T-helper 9 cell (primary cell): ENCODE measurements around the gene FARP1.

Experiments
- DNase-seq: peaks from one replicate; pipeline ENCODE4 v3.0.0-alpha.2; 2020

The FARP1 gene

DNA sequence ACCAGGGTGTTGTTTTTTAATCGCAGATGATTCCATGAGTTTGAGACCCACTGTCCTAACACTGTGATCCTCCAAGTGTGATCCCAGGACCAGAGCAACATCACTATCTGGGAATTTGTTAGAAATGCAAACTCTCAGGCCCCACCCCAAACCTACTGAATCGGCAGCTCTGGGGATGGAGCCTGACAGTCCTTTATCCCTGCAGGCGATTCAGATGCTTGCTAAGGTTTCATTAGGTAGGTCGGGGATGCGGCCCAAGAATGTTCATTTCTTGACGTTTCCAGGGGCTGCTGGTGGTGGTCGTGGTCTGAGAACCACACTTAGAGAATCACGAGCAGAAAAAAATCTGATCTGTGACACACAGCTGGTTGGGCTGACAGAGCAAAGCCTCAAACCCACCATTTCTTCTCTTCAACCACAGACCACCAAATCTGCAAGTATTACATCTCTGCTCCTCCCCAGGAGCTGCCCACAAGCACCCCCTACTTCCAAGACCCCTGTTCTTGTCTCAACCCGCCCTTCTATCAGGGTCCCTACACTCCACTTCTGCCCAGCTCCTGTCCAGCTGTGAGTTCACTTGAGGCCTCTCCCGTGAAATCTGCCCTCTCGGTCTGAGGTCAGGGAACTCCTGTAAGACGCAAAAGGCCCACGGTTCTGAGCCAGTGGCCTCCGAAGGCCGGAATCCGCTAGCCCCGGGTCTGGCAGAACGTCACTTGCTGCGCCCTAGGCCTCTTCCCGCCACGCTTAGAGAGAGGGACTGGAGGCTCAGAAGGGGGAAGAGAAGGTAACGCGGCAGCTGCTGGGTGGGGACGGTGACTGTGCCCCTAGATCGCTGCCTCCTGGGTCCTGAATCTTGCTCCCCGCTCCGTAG lies 1.1 kb upstream of the FARP1 start:
- DNase-seq: no peak

DNA sequence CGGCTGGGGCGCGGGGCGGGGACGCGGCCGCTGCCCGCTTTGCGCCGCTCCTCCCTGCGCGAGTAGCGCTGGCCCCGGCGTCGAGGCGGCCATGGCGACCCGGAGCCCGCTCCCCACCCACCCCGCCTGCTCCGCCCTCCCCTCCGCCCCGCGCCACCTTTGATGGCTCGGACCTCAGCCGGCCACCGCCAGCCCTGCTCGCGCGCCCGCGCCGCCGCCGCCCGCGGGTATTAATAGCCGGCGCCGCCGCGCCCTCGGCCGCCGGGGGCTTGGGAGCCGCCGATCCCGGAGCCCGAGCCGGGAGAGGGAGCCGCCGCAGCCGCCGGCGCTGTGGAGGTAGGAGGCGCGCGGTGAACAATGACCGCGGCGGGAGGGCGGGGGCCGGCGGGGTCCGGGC lies 261 bp downstream of the FARP1 start:
- no peak for DNase-seq

DNA sequence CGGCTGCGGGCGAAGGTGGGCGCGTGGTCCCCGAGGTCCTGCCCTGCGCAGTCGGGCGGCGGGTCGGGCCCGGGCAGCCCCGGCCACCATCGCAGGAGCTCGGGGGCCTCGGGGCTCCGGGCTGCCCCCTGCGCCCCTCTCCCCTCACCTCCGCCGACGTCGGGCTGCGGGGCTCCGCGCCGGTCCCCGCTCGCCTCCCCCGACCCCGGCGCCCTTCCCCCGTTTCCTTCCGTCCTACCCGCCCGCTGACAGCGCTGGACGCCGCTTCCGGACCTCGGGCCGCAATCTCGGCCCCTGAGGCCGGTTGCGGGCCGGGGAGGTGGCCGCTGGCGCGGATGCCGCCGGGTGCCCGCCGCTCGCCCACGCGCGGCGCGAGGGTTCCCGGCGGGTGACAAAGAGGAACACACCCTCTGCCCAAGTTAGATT lies 720 bp downstream of the FARP1 start:
- DNase-seq: no peak

DNA sequence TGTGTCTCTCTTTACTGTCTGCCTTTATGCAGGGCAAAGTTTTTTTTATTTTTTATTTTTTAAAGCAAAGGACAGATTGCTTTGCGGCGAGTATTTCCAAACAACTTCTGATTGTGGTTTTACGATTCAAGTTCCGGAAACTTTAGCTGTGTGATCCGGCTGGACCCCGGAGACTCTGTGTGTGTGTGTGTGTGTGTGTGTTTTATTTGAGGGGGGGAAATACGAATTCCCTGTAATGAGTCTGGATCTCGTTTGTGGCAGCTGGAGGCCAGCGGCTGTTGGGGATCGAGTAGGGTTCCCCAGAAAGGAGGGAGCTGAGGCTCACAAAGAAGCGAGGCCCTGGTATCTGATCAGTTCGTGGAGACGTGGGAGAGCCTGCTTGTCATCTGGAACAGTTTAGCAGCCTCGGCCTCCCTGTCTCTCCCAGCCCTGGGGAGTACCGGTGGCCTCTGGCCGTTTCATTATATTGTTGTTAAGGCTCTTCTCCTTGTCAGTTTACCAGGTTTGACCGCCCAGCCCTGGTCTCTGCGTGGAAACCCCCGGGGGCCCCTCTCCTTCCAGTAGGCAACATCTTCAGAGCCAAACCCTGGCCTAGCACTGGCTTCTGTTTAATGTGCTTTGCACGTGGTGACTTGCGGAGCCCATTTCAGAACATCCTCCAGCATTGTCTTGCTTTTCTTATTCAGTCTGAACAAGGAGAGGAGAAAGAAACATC lies 1.3 kb downstream of the FARP1 start:
- no peak for DNase-seq

DNA sequence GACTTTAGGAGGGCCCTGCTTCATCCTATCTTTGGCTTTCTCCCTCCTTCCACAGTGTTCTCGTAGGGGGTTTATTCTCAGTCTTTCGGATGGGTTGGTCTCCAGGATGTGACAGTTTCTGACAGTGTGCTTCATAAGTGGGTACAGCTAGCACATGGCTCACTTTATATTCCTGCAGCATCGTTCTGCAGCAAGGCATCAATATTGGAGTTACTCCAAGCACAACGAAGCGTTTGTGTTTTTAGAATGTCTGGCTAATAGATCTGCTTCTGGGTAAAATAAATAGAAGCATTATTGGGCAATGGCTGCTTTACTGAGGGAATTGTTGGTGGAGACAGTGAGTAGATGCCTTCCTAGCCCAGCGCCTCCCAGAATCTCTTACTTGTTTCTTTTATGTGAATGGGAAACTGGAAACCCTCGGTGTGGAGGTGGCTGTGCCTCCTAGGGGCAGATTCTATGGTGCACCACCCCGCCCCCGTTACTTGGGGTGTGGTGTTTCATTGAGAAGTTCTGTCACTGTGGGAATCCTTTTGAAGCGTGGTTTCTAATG lies 2.0 kb downstream of the FARP1 start:
- DNase-seq: no peak

DNA sequence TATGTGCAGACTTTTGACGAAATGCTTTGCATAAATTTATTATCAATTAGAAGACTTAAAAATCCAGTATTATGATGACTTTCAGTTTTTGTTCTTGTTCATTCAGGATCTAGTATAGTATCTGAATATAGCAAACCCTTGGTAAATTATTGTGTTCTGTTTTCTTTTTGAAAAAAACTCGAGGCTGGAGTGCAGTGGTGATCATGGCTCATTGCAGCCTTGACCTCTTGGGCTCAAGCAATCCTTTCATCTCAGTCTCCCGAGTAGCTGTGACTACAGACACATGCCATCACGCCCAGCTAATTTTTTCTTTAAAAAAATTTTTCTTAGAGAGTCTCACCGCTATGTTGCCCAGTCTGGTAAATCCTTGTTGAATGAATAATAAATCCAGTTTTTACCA lies 4.6 kb downstream of the FARP1 start:
- DNase-seq: no peak

DNA sequence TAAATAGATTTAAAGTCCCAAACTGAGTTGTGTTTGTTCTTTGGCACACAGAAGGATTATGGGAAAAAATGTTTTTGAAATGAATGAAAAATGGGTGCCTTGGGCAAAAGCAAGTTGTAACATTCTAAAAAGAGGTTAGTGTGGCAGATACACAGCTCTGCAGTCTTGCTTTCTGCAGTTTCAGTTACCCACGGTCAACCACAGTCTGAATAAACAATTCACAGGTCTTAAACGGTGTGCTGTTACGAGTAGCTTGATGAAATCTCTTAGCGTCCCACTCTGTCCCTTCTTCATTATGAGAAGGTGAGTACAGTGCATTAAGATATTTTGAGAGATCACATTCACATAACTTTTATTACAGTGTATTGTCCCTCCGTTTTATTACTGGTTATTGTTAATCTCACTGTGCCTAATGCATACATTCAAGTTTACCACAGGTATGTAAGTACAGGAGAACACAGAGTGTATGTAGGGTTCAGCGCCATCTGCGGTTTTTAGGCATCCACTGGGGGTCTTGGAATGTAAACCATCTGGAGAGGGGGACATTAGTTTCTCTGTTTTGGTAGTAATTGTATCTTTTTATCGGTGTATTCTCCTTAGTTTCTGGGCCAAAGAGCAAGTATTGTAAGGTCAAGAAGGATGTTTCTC lies 8.1 kb downstream of the FARP1 start:
- DNase-seq: no peak

DNA sequence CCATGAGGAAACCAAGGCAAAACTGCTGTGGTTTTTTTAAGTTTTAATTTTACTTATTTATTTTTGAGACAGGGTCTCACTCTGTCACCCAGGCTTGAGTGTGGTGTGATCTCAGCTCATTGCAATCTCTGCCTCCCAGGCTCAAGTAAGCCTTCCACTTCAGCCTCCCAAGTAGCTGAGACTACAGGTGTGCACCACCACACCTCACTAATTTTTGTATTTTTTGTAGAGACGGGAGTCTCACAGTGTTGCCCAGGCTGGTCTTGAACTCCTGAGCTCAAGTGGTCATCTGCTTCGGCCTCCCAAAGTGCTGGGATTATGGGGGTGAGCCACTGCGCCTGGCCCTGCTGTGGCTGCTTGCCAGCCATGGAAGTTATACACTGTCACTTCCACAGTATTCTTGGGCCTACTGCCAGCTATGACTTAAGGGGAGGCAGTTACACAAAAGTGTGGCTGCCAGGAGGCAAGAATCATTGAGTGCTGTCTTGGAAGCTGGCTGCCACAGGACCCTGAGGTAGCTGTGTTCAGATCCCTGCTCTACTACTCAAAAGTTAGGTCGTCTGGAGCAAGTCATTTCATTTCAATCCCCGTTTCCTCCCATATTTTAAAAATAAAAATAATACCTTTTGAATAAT lies 12.7 kb downstream of the FARP1 start:
- no peak for DNase-seq

DNA sequence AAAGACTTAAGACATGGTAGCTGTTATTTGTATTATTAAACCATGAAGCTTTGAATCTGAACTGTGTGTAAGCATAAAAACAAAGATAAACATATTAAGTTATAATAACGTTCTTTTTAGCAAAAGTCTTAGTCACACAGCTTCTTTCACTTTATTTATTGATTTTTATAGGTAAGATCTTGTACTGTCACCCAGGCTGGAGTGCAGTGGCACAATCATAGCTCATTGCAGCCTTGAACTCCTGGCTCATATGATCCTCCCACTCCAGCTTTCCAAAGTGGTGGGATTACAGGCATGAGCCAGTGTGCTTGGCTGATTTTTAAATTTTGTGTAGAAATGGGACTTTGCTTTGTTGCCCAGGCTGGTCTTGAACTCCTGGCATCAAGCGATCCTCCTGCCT lies 13.4 kb downstream of the FARP1 start:
- DNase-seq: no peak

DNA sequence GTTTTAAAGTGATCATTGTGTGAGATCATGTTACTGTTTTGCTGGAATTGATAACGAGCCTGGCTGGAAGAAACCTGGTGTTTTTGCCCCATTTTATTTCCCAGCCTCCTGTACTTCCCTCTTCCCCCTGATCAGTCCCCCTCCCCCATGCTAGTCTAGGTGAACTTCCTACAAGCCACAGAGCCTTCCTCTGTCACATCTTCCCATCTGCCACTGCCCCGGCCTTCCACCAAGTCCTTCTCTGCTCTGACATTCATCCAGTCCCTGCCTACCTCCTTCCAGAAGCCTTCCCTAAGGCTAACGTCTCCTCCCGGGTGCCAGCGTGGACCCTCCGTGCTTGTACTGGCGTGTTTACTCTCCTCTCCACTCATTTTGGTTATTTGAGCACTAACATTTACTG lies 14.3 kb downstream of the FARP1 start:
- DNase-seq: no peak

DNA sequence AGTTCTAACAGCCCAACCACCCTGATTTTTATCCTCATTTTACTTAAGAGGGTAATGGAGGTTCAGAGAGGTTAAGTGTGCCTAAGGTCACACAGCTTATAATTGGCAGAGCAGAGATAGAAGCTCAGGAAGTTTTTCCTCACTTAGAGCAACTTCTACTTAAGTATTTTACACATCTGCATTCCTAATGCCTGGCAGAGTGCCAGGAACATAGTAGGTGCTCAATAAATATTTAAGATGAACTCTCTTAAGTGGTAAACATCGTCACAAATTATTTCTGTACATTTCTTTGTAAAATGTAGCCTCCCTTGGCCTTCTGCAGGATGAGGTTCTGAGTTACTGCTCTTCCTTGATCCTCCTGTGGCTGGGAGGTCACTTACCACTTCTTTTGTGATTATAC lies 14.7 kb downstream of the FARP1 start:
- DNase-seq: no peak

DNA sequence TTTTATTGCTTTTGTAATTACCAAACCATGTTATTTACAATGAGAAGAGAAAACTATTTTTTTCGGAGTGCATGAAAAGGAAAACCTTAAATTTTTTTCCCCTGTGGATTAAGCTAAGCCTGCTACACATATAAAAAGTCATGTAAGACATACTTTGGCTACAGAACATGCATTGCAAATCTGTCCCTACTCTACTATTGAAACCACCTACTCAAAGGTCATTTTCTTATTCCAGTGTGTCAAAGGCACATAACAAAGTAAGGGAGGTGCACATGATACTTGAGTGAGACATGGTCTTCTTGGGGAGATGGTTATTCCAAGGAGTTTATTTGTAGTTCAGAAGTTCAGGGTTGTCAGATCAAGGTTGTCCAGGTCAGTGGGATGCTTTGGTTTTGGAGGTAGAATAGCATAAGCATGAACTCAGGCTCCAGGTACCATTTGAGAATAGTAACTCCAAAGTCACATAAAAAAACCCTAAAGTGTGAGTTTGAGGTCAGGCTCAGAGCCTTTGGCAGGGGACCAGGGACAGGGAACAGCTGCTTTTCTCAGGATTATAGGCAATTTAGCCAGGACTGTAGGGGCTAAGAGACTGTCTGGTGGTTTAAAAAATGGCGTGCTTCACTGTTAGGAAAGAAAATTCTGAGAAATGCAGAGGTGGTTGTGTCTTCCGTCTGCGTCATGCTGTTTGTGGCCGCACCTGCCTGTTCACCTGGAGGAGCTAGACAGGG lies 15.4 kb downstream of the FARP1 start:
- DNase-seq: no peak

DNA sequence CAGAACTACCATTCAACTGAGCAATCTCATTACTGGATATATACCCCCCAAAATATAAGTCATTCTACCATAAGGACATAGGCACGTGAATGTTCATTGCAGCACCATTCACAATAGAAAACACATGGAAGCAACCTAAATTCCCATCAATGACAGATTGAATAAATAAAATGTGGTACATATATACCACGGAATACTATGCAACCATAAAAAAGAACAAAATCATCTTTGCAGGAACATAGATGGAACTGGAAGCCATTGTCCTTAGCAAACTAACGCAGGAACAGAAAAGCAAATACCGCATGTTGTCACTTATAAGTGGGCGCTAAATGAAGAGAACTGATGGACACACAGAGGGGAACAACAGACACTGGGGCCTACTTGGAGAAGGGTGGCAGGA lies 20.0 kb downstream of the FARP1 start:
- no peak for DNase-seq

DNA sequence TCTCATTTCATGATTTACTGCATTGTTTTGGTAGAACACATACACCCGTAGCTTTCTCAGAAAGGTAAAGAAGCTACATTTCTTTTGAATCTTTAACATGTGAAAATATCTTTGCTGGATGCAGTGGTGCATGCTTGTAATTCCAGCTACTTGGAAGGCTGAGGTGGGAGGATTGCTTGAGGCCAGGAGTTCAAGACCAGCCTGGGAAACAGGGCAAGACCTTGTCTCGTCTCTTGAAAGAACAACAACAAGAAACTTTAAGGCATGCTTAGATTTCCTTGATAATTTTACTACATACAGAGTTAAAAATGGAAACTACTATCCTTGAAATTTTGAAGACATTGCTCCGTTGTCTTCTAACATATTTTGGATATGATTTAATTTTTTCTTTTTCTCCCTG lies 26.4 kb downstream of the FARP1 start:
- no peak for DNase-seq

DNA sequence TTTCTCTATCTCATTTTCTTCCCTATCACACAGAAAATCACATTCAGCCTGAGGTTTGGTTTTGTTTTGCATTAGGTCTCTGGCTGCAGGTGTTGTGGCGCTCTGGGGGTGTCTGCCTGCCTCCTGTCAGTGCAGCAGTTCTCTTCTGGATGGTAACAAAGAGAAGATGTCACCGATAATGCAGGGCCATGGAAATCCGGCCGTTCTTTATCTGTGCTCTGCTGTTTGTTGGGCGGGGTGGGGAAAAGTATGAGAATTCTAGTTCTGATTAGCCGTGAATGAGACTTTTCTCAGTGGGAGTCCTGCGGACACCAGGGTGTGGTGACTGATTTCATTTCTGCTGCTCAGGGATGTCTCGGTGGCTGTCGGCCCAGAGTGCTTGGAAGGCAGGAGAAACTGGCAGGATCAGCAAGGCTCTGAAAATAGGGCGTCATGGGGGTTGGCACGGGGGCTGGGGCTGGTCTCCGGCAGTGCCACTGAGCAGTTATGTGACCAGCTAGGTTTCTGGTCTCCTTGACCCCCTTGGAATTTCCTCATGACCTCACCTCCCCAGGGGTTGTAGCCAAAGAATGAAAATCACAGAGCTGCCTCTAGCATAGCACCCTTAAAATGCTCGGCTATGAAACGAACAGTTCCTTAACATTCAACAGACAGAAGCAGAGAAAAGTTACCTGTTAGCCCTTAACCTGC lies 29.2 kb downstream of the FARP1 start:
- DNase-seq: no peak

DNA sequence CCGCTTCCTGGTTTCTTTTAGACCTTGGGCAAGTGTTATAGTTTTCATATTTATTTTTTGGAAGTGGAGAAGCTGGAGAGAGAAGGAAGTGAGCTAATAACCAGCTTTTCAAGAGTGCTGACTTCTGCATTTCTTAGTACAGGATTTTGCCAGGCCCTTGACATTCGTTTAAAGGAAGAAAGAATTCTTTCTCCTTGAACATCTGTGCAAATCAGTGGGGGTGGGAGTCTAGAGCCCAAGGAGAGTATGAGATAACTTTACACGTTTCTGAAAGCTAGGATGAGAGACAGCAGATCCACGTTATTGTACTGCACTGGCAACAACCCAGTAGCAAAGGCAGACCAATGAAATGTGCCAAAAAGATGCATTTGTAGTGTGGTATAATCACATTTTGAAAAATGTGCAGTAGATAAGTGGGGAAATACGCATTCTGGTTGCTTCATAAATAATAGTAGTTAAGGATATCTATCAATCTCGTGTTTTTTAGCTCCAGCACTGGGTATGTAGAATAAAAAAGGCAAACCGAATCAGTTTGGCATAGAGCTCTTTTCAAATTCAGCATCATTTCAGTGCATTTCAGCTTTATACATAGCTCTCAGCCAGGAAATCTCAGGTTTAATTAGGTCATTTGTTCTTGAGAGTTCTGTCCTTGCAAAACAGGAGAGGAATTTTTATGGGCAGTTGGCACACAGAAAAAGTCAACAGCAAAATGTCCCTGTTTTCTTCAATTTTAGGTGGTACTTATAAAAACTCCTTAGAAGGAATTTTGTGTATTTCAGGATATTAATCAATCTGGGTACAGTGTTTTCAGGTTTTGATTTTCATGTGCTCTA lies 29.9 kb downstream of the FARP1 start:
- DNase-seq: no peak

DNA sequence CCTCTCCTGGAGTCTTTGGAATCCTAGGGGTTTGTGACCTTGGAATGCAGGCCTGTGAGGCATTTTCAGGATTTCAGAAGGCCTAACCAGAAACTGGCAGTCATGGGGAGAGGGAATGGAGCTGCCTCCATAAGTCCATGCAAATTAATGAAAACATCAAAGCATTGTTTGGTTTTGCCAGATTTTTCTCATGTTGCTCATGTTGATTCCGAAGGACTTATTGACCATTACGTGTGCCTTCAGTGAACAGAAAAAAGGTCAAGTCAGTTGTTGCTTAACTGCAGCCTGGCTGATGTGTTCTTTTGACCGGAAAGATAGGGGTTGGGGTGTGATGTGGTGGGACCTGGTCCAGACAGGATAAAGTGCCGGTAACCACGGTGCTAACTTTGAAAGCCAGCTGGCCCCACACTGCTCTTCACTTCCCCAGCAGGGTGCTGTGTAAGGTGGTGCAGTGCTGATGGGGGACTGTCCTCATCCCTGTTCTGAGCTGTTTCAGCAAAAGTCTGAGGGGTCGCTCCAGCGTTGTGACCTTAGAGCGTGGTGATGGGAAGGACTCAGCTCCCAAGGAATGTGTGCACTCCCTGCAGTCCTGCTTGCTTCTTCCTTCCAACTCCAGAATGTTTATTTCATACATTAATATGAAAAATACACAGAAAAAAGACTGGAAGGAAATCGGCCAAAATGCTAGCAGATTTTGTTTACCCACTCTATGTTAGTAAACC lies 30.7 kb downstream of the FARP1 start:
- DNase-seq: no peak

DNA sequence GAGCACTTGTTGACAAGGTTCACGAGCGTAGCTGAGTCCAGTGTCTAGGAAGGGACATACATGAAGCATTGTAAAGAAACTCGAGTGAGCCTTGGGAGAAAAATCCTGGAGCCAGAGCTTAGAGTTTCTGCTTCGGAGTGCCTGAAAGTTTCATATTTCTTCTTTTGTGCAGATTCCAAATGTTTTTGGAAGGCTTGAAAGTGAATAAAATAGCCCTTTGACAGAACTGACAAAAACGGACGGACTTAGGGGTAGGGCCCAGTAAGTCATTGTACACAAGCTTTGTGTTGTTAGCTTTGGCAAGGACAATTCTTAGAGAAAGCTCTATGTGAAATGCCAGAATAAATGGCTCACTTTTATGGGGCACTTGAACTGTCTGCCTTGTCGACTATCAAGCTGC lies 31.4 kb downstream of the FARP1 start:
- DNase-seq: no peak

DNA sequence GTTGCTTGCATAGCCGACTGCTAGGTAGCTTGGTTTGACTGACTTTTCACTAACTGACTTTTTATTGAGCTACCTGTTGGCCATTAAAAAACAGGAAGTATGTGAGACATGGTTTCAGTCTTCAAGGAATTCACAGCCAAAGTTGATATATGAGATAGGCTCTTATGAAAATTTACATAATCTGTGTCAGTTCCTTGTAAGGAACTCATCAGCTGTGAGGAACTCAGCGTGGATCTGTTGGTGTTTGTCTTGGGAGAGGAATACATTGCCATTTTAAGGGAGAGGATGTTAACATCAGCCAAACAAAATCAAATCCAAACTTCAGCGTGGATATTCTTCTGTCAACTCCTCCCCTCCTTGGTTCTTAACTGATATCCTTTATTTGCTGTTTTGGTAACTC lies 32.1 kb downstream of the FARP1 start:
- DNase-seq: no peak

DNA sequence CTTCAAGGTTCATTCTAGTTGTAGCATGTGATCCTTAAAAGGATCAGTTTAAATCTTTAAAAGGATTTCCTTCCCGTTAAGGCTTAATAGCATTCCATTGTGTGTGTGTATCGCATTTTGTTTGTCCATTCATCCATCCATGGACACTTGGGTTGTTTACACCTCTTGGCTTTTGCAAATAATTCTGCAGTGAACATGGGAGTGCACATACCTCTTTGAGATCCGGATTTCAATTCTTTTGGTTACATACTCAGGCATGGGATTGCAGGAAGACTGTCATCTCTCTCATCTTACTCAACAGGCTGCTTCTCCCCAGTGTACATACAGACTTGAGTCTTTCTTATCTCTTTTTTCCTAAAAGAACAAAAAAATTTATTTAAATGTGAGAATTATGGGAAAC lies 32.9 kb downstream of the FARP1 start:
- DNase-seq: no peak
